GM12891 (cell line): ENCODE data around the gene CDCA4.
"Not testable (repeated sequence)": the region's sequence is repeated elsewhere in the genome, so short reads cannot be mapped to it uniquely, and the experiment has no call there.

ENCODE experiments used
- POLR2A ChIP-seq: IDR thresholded peaks from 2 replicates; pipeline ENCODE4 v1.6.1; 2011; ENCODE audit warnings: low read depth, low read length, control low read depth
- POLR2AphosphoS5 ChIP-seq: IDR thresholded peaks from 2 replicates; pipeline ENCODE4 v1.6.1; 2011; ENCODE audit warnings: low read depth, low read length, control low read depth
- POU2F2 ChIP-seq: IDR thresholded peaks from 2 replicates; pipeline ENCODE4 v1.6.1; 2011; ENCODE audit warnings: low read depth, mild to moderate bottlenecking, control low read depth, low read length, moderate library complexity
- SPI1 ChIP-seq: IDR thresholded peaks from 2 replicates; pipeline ENCODE4 v1.6.1; 2011; ENCODE audit warnings: low read depth, low read length, control low read depth
- TAF1 ChIP-seq: IDR thresholded peaks from 2 replicates; pipeline ENCODE4 v1.6.1; 2011; ENCODE audit warnings: low read depth, low read length, control low read depth

DNA sequence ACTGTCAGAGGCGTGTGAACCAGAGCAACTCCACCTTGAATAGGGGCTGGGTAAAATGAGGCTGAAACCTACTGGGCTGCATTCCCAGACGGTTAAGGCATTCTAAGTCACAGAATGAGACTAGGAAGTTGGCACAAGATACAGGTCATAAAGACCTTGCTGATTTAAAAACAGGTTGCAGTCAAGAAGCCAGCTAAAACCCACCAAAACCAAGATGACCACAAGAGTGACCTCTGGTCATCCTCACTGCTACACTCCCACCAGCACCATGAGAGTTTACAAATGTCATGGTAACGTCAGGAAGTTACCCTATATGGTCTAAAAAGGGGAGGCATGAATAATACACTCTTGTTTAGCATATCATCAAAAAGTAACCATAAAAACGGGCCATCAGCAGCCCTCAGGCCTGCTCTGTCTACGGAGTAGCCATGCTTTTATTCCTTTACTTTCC, 11.6 kb upstream of the CDCA4 start:
- TF ChIP-seq POLR2AphosphoS5, POLR2A, POU2F2, TAF1, SPI1: not testable (repeated sequence)
